ENCODE results near the gene RAPGEF2.
"Not testable (repeated sequence)": the region's sequence is repeated elsewhere in the genome, so short reads cannot be mapped to it uniquely, and the experiment has no call there.

The RAPGEF2 gene

GRCh38 chr4:159163521-159163920, 60.6 kb downstream of the RAPGEF2 start:
- DNase-seq = no peak

GRCh38 chr4:159169404-159170302, 66.8 kb downstream of the RAPGEF2 start:
- no peak for DNase-seq

GRCh38 chr4:159171287-159171686, 68.4 kb downstream of the RAPGEF2 start:
- DNase-seq = no peak

- no peak for DNase-seq
Observed at GRCh38 chr4:159173886-159174285, 71.0 kb downstream of the RAPGEF2 start.

GRCh38 chr4:159174645-159175084, 71.8 kb downstream of the RAPGEF2 start:
- DNase-seq = no peak

GRCh38 chr4:159175085-159175988, 72.5 kb downstream of the RAPGEF2 start:
- peak; percentile 71 for DNase-seq

- DNase-seq = no peak
Observed at GRCh38 chr4:159175989-159176375, 73.1 kb downstream of the RAPGEF2 start.

GRCh38 chr4:159177265-159178150, 74.6 kb downstream of the RAPGEF2 start:
- DNase-seq = no peak

- peak; percentile 70 for DNase-seq
Observed at GRCh38 chr4:159178151-159178546, 75.3 kb downstream of the RAPGEF2 start.

GRCh38 chr4:159178979-159179969, 76.4 kb downstream of the RAPGEF2 start:
- DNase-seq = no peak

GRCh38 chr4:159183885-159184605, 81.2 kb downstream of the RAPGEF2 start:
- DNase-seq = not testable (repeated sequence)

GRCh38 chr4:159185591-159186023, 82.7 kb downstream of the RAPGEF2 start:
- DNase-seq = no peak

GRCh38 chr4:159188646-159189045, 85.8 kb downstream of the RAPGEF2 start:
- no peak for DNase-seq

- DNase-seq = no peak
Observed at GRCh38 chr4:159190651-159191050, 87.8 kb downstream of the RAPGEF2 start.

- DNase-seq = peak; percentile 4
Observed at GRCh38 chr4:159191989-159192388, 89.1 kb downstream of the RAPGEF2 start.

GRCh38 chr4:159193046-159193620, 90.3 kb downstream of the RAPGEF2 start:
- no peak for DNase-seq

GRCh38 chr4:159195361-159195769, 92.5 kb downstream of the RAPGEF2 start:
- DNase-seq = no peak

GRCh38 chr4:159197260-159197884, 94.5 kb downstream of the RAPGEF2 start:
- DNase-seq = no peak

- no peak for DNase-seq
Observed at GRCh38 chr4:159197885-159198269, 95.0 kb downstream of the RAPGEF2 start.

GRCh38 chr4:159199826-159200225, 96.9 kb downstream of the RAPGEF2 start:
- DNase-seq = no peak

All from NCI-H2171 treated with DMSO at 0.1 percent for 48 hours (cell line).